ENCODE results near the gene NHERF1. TPM values are rescaled to one million over a fixed set of nuclear protein-coding genes. Genes with fewer than 3 reads are reported as not detected.

Gene NHERF1
- total and polyA plus RNA-seq, 2 of the 13 experiments (the other 11 are each of a cell fraction or from before 2014, with no cell fraction given), result 169 to 269 TPM

DNA sequence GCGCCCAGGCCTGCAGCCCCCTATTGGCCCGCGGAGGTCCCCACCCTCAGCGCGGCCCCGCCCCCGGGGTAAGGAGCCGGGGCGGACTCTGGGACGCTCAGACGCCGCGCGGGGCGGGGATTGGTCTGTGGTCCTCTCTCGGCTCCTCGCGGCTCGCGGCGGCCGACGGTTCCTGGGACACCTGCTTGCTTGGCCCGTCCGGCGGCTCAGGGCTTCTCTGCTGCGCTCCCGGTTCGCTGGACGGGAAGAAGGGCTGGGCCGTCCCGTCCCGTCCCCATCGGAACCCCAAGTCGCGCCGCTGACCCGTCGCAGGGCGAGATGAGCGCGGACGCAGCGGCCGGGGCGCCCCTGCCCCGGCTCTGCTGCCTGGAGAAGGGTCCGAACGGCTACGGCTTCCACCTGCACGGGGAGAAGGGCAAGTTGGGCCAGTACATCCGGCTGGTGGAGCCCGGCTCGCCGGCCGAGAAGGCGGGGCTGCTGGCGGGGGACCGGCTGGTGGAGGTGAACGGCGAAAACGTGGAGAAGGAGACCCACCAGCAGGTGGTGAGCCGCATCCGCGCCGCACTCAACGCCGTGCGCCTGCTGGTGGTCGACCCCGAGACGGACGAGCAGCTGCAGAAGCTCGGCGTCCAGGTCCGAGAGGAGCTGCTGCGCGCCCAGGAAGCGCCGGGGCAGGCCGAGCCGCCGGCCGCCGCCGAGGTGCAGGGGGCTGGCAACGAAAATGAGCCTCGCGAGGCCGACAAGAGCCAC lies at the start of gene NHERF1 (continued):
- TF ChIP-seq KAT8 (CRISPR knock-in tag; IDR thresholded peaks at IDR 0.05) (peak; percentile 93), MATR3 (CRISPR knock-in tag; IDR thresholded peaks at IDR 0.05) (no peak), ZFX (CRISPR knock-in tag; IDR thresholded peaks at IDR 0.05; ENCODE audit: low read depth) (peak; percentile 69), ARNT2 (CRISPR knock-in tag; IDR thresholded peaks at IDR 0.05; ENCODE audit: low read depth) (peak; percentile 70), ZNF557 (CRISPR knock-in tag; IDR thresholded peaks at IDR 0.05) (peak; percentile 89; the same call in 1 of the 2 replicates), MTERF4 (CRISPR knock-in tag; IDR thresholded peaks at IDR 0.05) (peak; percentile 98), ZNF724P (CRISPR knock-in tag; IDR thresholded peaks at IDR 0.05; ENCODE audit: borderline replicate concordance) (peak; percentile 40), ZBTB39 (CRISPR knock-in tag; IDR thresholded peaks at IDR 0.05) (no peak), ZNF850 (CRISPR knock-in tag; conservative IDR thresholded peaks at IDR 0.05) (peak; percentile 98), TRIM24 (CRISPR knock-in tag; IDR thresholded peaks at IDR 0.05) (no peak), HDAC6 (IDR thresholded peaks at IDR 0.05; ENCODE audit: low read depth, low read length) (0 out of 2 replicates have a peak, but pooled peaks have one; percentile 8), ZNF567 (CRISPR knock-in tag; IDR thresholded peaks at IDR 0.05; ENCODE audit: borderline replicate concordance) (0 out of 2 replicates have a peak, but pooled peaks have one; percentile 40)
- TF ChIP-seq, protein P1, sequence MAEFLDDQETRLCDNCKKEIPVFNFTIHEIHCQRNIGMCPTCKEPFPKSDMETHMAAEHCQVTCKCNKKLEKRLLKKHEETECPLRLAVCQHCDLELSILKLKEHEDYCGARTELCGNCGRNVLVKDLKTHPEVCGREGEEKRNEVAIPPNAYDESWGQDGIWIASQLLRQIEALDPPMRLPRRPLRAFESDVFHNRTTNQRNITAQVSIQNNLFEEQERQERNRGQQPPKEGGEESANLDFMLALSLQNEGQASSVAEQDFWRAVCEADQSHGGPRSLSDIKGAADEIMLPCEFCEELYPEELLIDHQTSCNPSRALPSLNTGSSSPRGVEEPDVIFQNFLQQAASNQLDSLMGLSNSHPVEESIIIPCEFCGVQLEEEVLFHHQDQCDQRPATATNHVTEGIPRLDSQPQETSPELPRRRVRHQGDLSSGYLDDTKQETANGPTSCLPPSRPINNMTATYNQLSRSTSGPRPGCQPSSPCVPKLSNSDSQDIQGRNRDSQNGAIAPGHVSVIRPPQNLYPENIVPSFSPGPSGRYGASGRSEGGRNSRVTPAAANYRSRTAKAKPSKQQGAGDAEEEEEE (CRISPR knock-in tag; IDR thresholded peaks at IDR 0.05; ENCODE audit: borderline replicate concordance), result no peak; the same call in 1 of the 2 replicates
- TF ChIP-seq, protein P2, sequence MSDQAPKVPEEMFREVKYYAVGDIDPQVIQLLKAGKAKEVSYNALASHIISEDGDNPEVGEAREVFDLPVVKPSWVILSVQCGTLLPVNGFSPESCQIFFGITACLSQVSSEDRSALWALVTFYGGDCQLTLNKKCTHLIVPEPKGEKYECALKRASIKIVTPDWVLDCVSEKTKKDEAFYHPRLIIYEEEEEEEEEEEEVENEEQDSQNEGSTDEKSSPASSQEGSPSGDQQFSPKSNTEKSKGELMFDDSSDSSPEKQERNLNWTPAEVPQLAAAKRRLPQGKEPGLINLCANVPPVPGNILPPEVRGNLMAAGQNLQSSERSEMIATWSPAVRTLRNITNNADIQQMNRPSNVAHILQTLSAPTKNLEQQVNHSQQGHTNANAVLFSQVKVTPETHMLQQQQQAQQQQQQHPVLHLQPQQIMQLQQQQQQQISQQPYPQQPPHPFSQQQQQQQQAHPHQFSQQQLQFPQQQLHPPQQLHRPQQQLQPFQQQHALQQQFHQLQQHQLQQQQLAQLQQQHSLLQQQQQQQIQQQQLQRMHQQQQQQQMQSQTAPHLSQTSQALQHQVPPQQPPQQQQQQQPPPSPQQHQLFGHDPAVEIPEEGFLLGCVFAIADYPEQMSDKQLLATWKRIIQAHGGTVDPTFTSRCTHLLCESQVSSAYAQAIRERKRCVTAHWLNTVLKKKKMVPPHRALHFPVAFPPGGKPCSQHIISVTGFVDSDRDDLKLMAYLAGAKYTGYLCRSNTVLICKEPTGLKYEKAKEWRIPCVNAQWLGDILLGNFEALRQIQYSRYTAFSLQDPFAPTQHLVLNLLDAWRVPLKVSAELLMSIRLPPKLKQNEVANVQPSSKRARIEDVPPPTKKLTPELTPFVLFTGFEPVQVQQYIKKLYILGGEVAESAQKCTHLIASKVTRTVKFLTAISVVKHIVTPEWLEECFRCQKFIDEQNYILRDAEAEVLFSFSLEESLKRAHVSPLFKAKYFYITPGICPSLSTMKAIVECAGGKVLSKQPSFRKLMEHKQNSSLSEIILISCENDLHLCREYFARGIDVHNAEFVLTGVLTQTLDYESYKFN (CRISPR knock-in tag; conservative IDR thresholded peaks at IDR 0.05), result peak; percentile 62
- TF ChIP-seq, protein P3, sequence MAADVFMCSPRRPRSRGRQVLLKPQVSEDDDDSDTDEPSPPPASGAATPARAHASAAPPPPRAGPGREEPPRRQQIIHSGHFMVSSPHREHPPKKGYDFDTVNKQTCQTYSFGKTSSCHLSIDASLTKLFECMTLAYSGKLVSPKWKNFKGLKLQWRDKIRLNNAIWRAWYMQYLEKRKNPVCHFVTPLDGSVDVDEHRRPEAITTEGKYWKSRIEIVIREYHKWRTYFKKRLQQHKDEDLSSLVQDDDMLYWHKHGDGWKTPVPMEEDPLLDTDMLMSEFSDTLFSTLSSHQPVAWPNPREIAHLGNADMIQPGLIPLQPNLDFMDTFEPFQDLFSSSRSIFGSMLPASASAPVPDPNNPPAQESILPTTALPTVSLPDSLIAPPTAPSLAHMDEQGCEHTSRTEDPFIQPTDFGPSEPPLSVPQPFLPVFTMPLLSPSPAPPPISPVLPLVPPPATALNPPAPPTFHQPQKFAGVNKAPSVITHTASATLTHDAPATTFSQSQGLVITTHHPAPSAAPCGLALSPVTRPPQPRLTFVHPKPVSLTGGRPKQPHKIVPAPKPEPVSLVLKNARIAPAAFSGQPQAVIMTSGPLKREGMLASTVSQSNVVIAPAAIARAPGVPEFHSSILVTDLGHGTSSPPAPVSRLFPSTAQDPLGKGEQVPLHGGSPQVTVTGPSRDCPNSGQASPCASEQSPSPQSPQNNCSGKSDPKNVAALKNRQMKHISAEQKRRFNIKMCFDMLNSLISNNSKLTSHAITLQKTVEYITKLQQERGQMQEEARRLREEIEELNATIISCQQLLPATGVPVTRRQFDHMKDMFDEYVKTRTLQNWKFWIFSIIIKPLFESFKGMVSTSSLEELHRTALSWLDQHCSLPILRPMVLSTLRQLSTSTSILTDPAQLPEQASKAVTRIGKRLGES (CRISPR knock-in tag; IDR thresholded peaks at IDR 0.05; ENCODE audit: borderline replicate concordance), result peak; percentile 91
- TF ChIP-seq, protein P4, sequence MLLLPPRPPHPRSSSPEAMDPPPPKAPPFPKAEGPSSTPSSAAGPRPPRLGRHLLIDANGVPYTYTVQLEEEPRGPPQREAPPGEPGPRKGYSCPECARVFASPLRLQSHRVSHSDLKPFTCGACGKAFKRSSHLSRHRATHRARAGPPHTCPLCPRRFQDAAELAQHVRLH (CRISPR knock-in tag; IDR thresholded peaks at IDR 0.05; ENCODE audit: borderline replicate concordance, low read depth), result peak; percentile 94
